HepG2 (cell line): ENCODE results near the gene IGSF8. TPM values are rescaled to one million over a fixed set of nuclear protein-coding genes. Genes with fewer than 3 reads are reported as not detected.

ENCODE experiments used
- ATAC-seq: fragments of 200-7000 bp; cut with Tn5 transposase; 3 replicates; pipeline ENCODE4 v1.9.1; 2020; ENCODE audit warnings: mild to moderate bottlenecking, moderate library complexity
- BruUV-seq: library from RNA; stranded (reverse); fragments of 400-500 nt; replicated peaks from 2 replicates; lab custom pipeline; 2021; lab: Mats Ljungman, UMichigan
- CTCF ChIA-PET: fragments of 300-600 bp; formaldehyde crosslinking; extraction: SDS; loops from one replicate; lab custom pipeline; 2021; ENCODE audit warnings: low total read pairs, inconsistent platforms, low intra/inter-chr PET ratio; lab: Yijun Ruan, JAX
- POLR2A ChIA-PET: fragments of 350-600 bp; sonication (Branson Sonifier 250); formaldehyde crosslinking; loops from one replicate; lab custom pipeline; 2020; ENCODE audit warnings: antibody characterized with exemption, inconsistent platforms; lab: Yijun Ruan, JAX
- DNase-seq: peaks from one replicate; pipeline ENCODE4 v3.0.0-alpha.2; 2015; ENCODE audit warnings: low spot score
- FAIRE-seq: peaks from 3 replicates; lab custom pipeline; 2011; peaks lifted over from hg19 to GRCh38; lab: Jason Lieb, UNC
- H2AFZ ChIP-seq: one replicate; pipeline ENCODE4 v1.6.1; 2011; ENCODE audit warnings: low read length, inconsistent platforms
- H3K27ac ChIP-seq: fragments of 300-600 bp; 3 replicates; pipeline ENCODE4 v1.8.0; 2011; ENCODE audit warnings: mixed run types, mild to moderate bottlenecking, mixed read lengths, low read length, inconsistent platforms; ENCODE audit not compliant: insufficient read depth; ENCODE audit errors: extremely low read length
- H3K27me3 ChIP-seq, 2 experiments: fragments of 200-600 bp in 1 of 2; 2 replicates in 1 of 2; 3 replicates in 1 of 2; pipeline versions ENCODE4 v1.6.0 to v1.8.0; 2011; ENCODE audit warnings: low read length in 2 of 2, mild to moderate bottlenecking in 2 of 2, moderate library complexity in 2 of 2, inconsistent platforms in 1 of 2; ENCODE audit not compliant: insufficient read depth in 2 of 2, control insufficient read depth in 1 of 2
- H3K36me3 ChIP-seq, 2 experiments: fragments of 200-600 bp in 1 of 2; replicated peaks in 1 of 2; 2 replicates in 1 of 2; 3 replicates in 1 of 2; pipeline versions ENCODE4 v1.5.1 to v1.8.0; 2011; ENCODE audit warnings: low read length in 2 of 2, inconsistent platforms in 1 of 2; ENCODE audit not compliant: insufficient read depth in 2 of 2, control insufficient read depth in 1 of 2
- H3K4me1 ChIP-seq: 2 replicates; pipeline ENCODE4 v1.5.1; 2012; ENCODE audit warnings: low read length, inconsistent platforms; ENCODE audit not compliant: insufficient read depth
- H3K4me2 ChIP-seq: 2 replicates; pipeline ENCODE4 v1.6.0; 2011; ENCODE audit warnings: low read depth, low read length, inconsistent platforms
- H3K4me3 ChIP-seq, 3 experiments: fragments of 200-600 bp in 1 of 3; sonication (generic), shearing (Covaris generic) in 1 of 3; replicated peaks in 1 of 3; 2 replicates each; pipeline ENCODE4 v1.5.1; 2011 to 2016; ENCODE audit warnings: low read length in 3 of 3, inconsistent platforms in 2 of 3, low read depth in 2 of 3, mild to moderate bottlenecking in 2 of 3, control low read depth in 1 of 3, mixed read lengths in 1 of 3; ENCODE audit not compliant: insufficient read depth in 1 of 3
- H3K79me2 ChIP-seq: one replicate; pipeline ENCODE4 v1.6.1; 2011; ENCODE audit warnings: low read length, inconsistent platforms; ENCODE audit not compliant: insufficient read depth
- H3K9ac ChIP-seq: 2 replicates; pipeline ENCODE4 v1.6.0; 2011; ENCODE audit warnings: mild to moderate bottlenecking, low read depth, low read length, inconsistent platforms; ENCODE audit not compliant: insufficient read depth
- H3K9me3 ChIP-seq: 2 replicates; pipeline ENCODE4 v1.5.1; 2012; ENCODE audit warnings: mild to moderate bottlenecking, low read length
- H4K20me1 ChIP-seq: 2 replicates; pipeline ENCODE4 v1.6.0; 2011; ENCODE audit warnings: inconsistent platforms, mild to moderate bottlenecking, low read length, moderate library complexity; ENCODE audit not compliant: insufficient read depth
- BCLAF1 ChIP-seq: fragments of 450-650 bp; IDR thresholded peaks from 2 replicates; pipeline ENCODE4 v1.6.1; 2017; ENCODE audit warnings: mild to moderate bottlenecking
- MAFK ChIP-seq, 2 experiments: IDR thresholded peaks in 1 of 2; conservative IDR thresholded peaks in 1 of 2; 2 replicates each; pipeline ENCODE4 v1.6.1; 2011; ENCODE audit warnings: improper control_type of control experiment in 2 of 2, low read length in 2 of 2
- NFYB ChIP-seq: sonication (generic); formaldehyde crosslinking; IDR thresholded peaks from 2 replicates; pipeline ENCODE4 v1.4.0; 2020; ENCODE audit warnings: missing genetic modification reagents
- PBX3 ChIP-seq: sonication (generic); formaldehyde crosslinking; IDR thresholded peaks from 2 replicates; pipeline ENCODE4 v1.8.1; 2023; ENCODE audit warnings: missing genetic modification reagents, inconsistent platforms, borderline replicate concordance
- THAP11 ChIP-seq: IDR thresholded peaks from 2 replicates; pipeline ENCODE4 v1.6.1; 2016; ENCODE audit warnings: missing biosample characterization, missing genetic modification reagents
- TRIM24 ChIP-seq: sonication (generic); formaldehyde crosslinking; IDR thresholded peaks from 2 replicates; pipeline ENCODE4 v1.8.0; 2022; ENCODE audit warnings: mild to moderate bottlenecking, missing genetic modification reagents
- U2AF1 ChIP-seq: fragments of 200-400 bp; formaldehyde crosslinking; optimal IDR thresholded peaks from 2 replicates; pipeline ENCODE3; 2017; ENCODE audit warnings: mild to moderate bottlenecking, low read depth, low read length
- ZNF12 ChIP-seq: sonication (generic); formaldehyde crosslinking; IDR thresholded peaks from 2 replicates; pipeline ENCODE4 v1.5.0; 2020; ENCODE audit warnings: missing genetic modification reagents
- ZNF136 ChIP-seq: sonication (generic); formaldehyde crosslinking; IDR thresholded peaks from 2 replicates; pipeline ENCODE4 v1.8.1; 2022; ENCODE audit warnings: low read depth, mild to moderate bottlenecking, moderate library complexity, missing genetic modification reagents
- ZNF280D ChIP-seq: sonication (generic); formaldehyde crosslinking; IDR thresholded peaks from 2 replicates; pipeline ENCODE4 v1.5.1; 2020; ENCODE audit warnings: mild to moderate bottlenecking, missing genetic modification reagents
- ZNF549 ChIP-seq: sonication (generic); formaldehyde crosslinking; IDR thresholded peaks from 2 replicates; pipeline ENCODE4 v1.5.0; 2020; ENCODE audit warnings: missing genetic modification reagents
- ZNF607 ChIP-seq: sonication (generic); formaldehyde crosslinking; IDR thresholded peaks from 2 replicates; pipeline ENCODE4 v1.5.1; 2020; ENCODE audit warnings: missing genetic modification reagents, mild to moderate bottlenecking, borderline replicate concordance
- WGBS: methylation state at CpG from one replicate; pipeline ENCODE4 v1.1.6; 2017; ENCODE audit warnings: low lambda C conversion rate; 5-methylcytosine and 5-hydroxymethylcytosine counted together
- in situ Hi-C: cut with HindIII; loops from 2 replicates; pipeline ENCODE4 v1.10.0; 2017; ENCODE audit warnings: low pct_unique_long_range_greater_than_20kb; ENCODE audit not compliant: extremely low pct_ligation_motif_present
- intact Hi-C: fragments of 100-400 bp; cut with micrococcal nuclease; formaldehyde crosslinking; loops from one replicate; pipeline ENCODE4 v1.10.0; 2022; ENCODE audit not compliant: unreplicated experiment
- polyA plus RNA-seq, 8 experiments: library from polyadenylated mRNA; depleted of rRNA in 3 of 8; stranded (reverse) in 7 of 8; unstranded in 1 of 8; fragments of >200 nt; fragmentation: Illumina TruSeq in 4 of 8; extraction: Trizol in 4 of 8; gene quantifications; 2 replicates each; pipeline versions ENCODE4 v1.2.1 to v1.2.3, GENCODE V29; 2011 to 2016; ENCODE audit warnings: low read depth in 4 of 8, missing spikeins in 1 of 8, mixed read lengths in 1 of 8; ENCODE audit not compliant: insufficient read depth in 1 of 8
- total RNA-seq, 5 experiments: library from RNA; depleted of rRNA; stranded (reverse); fragments of >200 nt; fragmentation: Illumina TruSeq; extraction: Trizol; gene quantifications; 2 replicates each; pipeline ENCODE4 v1.2.3, GENCODE V29; 2016; ENCODE audit warnings: low read depth in 1 of 5

The IGSF8 gene
- total and polyA plus RNA-seq, 2 of the 13 experiments (the other 11 are each of a cell fraction or from before 2014, with no cell fraction given): 24.0 to 41.0 TPM

GRCh38 chr1:160082926-160083325 lies 15.5 kb downstream of the IGSF8 start (continued):
- no peak for TF ChIP-seq ZNF280D (CRISPR knock-in tag)
- no peak for TF ChIP-seq PBX3 (CRISPR knock-in tag)
- TF ChIP-seq ZNF549 (CRISPR knock-in tag): no peak
- no peak for TF ChIP-seq ZNF136 (CRISPR knock-in tag)
- no peak for TF ChIP-seq TRIM24 (CRISPR knock-in tag)
- no peak for TF ChIP-seq U2AF1

- ChIA-PET POLR2A (no interaction called here), CTCF (no interaction called here)
- no peak overlapping the region for H3K4me2 ChIP-seq
- H3K27me3 ChIP-seq: no peaks in the 10 kb centered on the region
- FAIRE-seq (no peak), ATAC-seq (no peak), DNase-seq (no peak)
- no peak overlapping the region for H3K27ac ChIP-seq
- no TSS peak for BruUV-seq
- no peaks in the 10 kb centered on the region for H3K79me2 ChIP-seq
- H3K4me1 ChIP-seq: peaks cover 33% of the 10 kb centered on the region
- WGBS: 6% methylated on average over 2 of the region's 2 CpGs
- no peak overlapping the region for H3K9ac ChIP-seq
- no peaks in the 10 kb centered on the region for H3K36me3 ChIP-seq
- no peaks in the 10 kb centered on the region for H3K9me3 ChIP-seq
- H2AFZ ChIP-seq: no peak overlapping the region
- in situ Hi-C loops (loop anchor here (5.0 kb wide), 2 partner anchors 35 to 145 kb away; no protein-coding TSS in a partner anchor), intact Hi-C loops (no loop called here)
- TF ChIP-seq NFYB (CRISPR knock-in tag) (no peak), MAFK (conservative IDR thresholded peaks at IDR 0.05 in 1 of 2, IDR thresholded peaks at IDR 0.05 in 1 of 2; ENCODE audit: low read length in 2 of 2) (no peak), ZNF607 (no peak), THAP11 (no peak), ZNF12 (CRISPR knock-in tag) (no peak), BCLAF1 (no peak)
- H3K4me3 ChIP-seq: no peak overlapping the region
- H4K20me1 ChIP-seq: no peaks in the 10 kb centered on the region
These were observed 15.9 kb downstream of the IGSF8 start for GRCh38 chr1:160082487-160082886.
